CD4-positive, alpha-beta memory T cell (primary cell): ENCODE measurements around the gene AOPEP. TPM values are rescaled to one million over a fixed set of nuclear protein-coding genes. Genes with fewer than 3 reads are reported as not detected.

Experiments
- CTCF ChIA-PET: fragments of 350-600 bp; sonication (Branson Sonifier 250); formaldehyde crosslinking; loops from one replicate; lab custom pipeline; 2021; ENCODE audit warnings: inconsistent platforms; ENCODE audit not compliant: partially characterized antibody; lab: Charles Lee
- POLR2A ChIA-PET: fragments of 350-600 bp; sonication (Branson Sonifier 250); formaldehyde crosslinking; loops from one replicate; lab custom pipeline; 2021; ENCODE audit not compliant: partially characterized antibody; lab: Charles Lee
- DNase-seq, 5 donors: peaks; one replicate each; pipeline versions ENCODE4 v3.0.0 to v3.0.0-alpha.2; 2020 to 2022; ENCODE audit warnings: mixed read lengths in 1 of 5
- H3K27ac ChIP-seq: one replicate; pipeline ENCODE4 v1.7.0; 2013; ENCODE audit warnings: low read depth, low read length
- H3K27me3 ChIP-seq: 2 replicates; pipeline ENCODE4 v1.7.0; 2013; ENCODE audit warnings: mild to moderate bottlenecking, low read length, moderate library complexity; ENCODE audit not compliant: insufficient read depth
- H3K36me3 ChIP-seq: 2 replicates; pipeline ENCODE4 v1.7.0; 2013; ENCODE audit warnings: mild to moderate bottlenecking, low read length, moderate library complexity; ENCODE audit not compliant: insufficient read depth
- H3K4me1 ChIP-seq: 2 replicates; pipeline ENCODE4 v1.7.0; 2013; ENCODE audit warnings: mild to moderate bottlenecking, low read length, moderate library complexity; ENCODE audit not compliant: insufficient read depth
- H3K4me3 ChIP-seq, 2 donors: one replicate each; pipeline ENCODE4 v1.7.0; 2013; ENCODE audit warnings: low read length in 2 of 2, mild to moderate bottlenecking in 1 of 2
- H3K9me3 ChIP-seq, 2 donors: one replicate each; pipeline ENCODE4 v1.7.0; 2013; ENCODE audit warnings: low read length in 2 of 2, control low read depth in 1 of 2; ENCODE audit not compliant: control insufficient read depth in 1 of 2
- H3K27ac Mint-ChIP-seq, 7 donors: one replicate each; pipeline ENCODE4 v1.8.0; 2020 to 2021; ENCODE audit warnings: mixed read lengths in 7 of 7, mild to moderate bottlenecking in 6 of 7, inconsistent platforms in 3 of 7, moderate library complexity in 3 of 7
- H3K27me3 Mint-ChIP-seq, 2 donors: one replicate each; pipeline ENCODE4 v1.8.0; 2020 to 2021; ENCODE audit warnings: mixed read lengths in 2 of 2
- H3K36me3 Mint-ChIP-seq, 2 donors: one replicate each; pipeline ENCODE4 v1.8.0; 2020 to 2021; ENCODE audit warnings: mixed read lengths in 2 of 2, inconsistent platforms in 1 of 2, mild to moderate bottlenecking in 1 of 2
- H3K4me1 Mint-ChIP-seq, 4 donors: one replicate each; pipeline ENCODE4 v1.8.0; 2020 to 2021; ENCODE audit warnings: mixed read lengths in 4 of 4, mild to moderate bottlenecking in 1 of 4
- H3K4me3 Mint-ChIP-seq, 8 donors: one replicate each; pipeline ENCODE4 v1.8.0; 2020 to 2021; ENCODE audit warnings: mixed read lengths in 8 of 8, mild to moderate bottlenecking in 7 of 8, moderate library complexity in 6 of 8, inconsistent platforms in 3 of 8
- H3K9me3 Mint-ChIP-seq, 8 donors: one replicate each; pipeline ENCODE4 v1.8.0; 2020 to 2021; ENCODE audit warnings: mixed read lengths in 8 of 8, mild to moderate bottlenecking in 5 of 8, inconsistent platforms in 3 of 8, moderate library complexity in 1 of 8
- intact Hi-C: fragments of 100-400 bp; cut with micrococcal nuclease; formaldehyde crosslinking; loops from one replicate; pipeline ENCODE4 v1.15.1; 2023
- polyA plus RNA-seq, 2 donors: library from polyadenylated mRNA; unstranded; fragments of 300-500 nt; fragmentation: Illumina TruSeq; gene quantifications; one replicate each; pipeline ENCODE4 v1.2.3, GENCODE V29; 2021
- total RNA-seq, 2 experiments: library from RNA; stranded (reverse); gene quantifications; one replicate each; pipeline ENCODE4 v1.2.3, GENCODE V29; 2021

The AOPEP gene
- total and polyA plus RNA-seq, 4 experiments from 2014 or later = 3.1 to 11.7 (median 7.6) TPM

- H3K4me1 Mint-ChIP-seq = no peaks in the 10 kb centered on the region
- intact Hi-C loops = no loop called here
- no peaks in the 10 kb centered on the region for H3K27me3 ChIP-seq
- no peaks in the 10 kb centered on the region for H3K36me3 ChIP-seq
- no peak overlapping the region for H3K4me3 Mint-ChIP-seq
- H3K9me3 ChIP-seq = no peaks in the 10 kb centered on the region
- ChIA-PET POLR2A (no interaction called here), CTCF (interaction anchor here (1.5 kb wide), 1 partner anchor 443 kb away, joined by 3 read pairs; no protein-coding TSS in a partner anchor)
- no peak overlapping the region for H3K27ac ChIP-seq
- H3K4me1 ChIP-seq = no peaks in the 10 kb centered on the region
- H3K9me3 Mint-ChIP-seq = peaks cover 0 to 2% (median 0%) of the 10 kb centered on the region in 8 donors
- H3K4me3 ChIP-seq = no peak overlapping the region
- H3K36me3 Mint-ChIP-seq = peaks cover 0 to 6% of the 10 kb centered on the region in 2 donors
- DNase-seq = no peak
- H3K27me3 Mint-ChIP-seq = no peaks in the 10 kb centered on the region
- no peak overlapping the region for H3K27ac Mint-ChIP-seq
These were observed 385.2 kb downstream of the AOPEP start for GRCh38 chr9:95111716-95112115.

DNA sequence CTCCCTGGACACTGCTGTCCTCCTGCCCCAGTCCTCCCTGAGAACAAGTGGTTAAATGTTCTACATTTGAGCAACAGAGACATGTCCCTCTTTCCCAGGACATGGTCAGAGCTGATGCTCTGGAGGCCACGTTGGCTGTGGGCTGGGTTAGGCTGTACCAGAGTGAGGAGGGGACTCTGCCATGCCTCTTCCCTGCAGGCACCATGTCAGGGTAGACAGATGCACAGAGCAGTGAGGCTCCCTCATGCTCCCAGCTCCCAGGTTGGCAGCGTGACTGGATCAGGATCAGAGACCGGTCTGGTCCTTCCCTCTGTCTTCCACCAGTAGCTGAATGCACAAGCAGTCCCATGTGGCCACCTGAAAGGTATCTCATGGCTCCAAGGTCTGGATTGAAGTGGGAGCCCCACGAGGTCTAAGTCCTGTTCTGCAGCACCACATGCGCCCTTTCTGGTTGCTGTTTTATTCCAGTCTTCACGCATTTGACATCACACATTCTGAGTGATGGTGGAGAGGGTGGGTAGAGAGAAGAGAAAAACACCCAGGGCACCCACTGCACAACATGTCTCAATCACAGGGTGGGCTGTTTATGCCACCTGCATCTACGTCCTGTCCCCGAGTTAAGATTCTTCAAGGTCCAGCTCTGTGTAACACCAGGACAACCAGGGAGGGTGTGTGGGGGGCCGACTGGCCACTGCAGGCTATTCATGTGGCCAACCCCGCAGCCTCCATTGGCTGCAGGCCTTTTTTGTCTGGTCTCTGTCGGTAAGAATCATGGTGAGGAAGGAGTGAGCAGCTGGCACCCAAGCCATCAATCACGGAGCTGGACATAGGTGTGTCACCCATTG is 386.2 kb downstream of the AOPEP start:
- peaks cover 0 to 2% (median 0%) of the 10 kb centered on the region in 8 donors for H3K9me3 Mint-ChIP-seq
- H3K27me3 Mint-ChIP-seq = no peaks in the 10 kb centered on the region
- ChIA-PET POLR2A (no interaction called here), CTCF (interaction anchor here (1.5 kb wide), 1 partner anchor 444 kb away, joined by 3 read pairs; no protein-coding TSS in a partner anchor)
- Histone ChIP-seq H3K4me1 (no peaks in the 10 kb centered on the region), H3K9me3 (no peaks in the 10 kb centered on the region), H3K36me3 (no peaks in the 10 kb centered on the region), H3K27me3 (no peaks in the 10 kb centered on the region), H3K27ac (no peak overlapping the region), H3K4me3 (no peak overlapping the region)
- peaks cover 0 to 6% of the 10 kb centered on the region in 2 donors for H3K36me3 Mint-ChIP-seq
- H3K4me1 Mint-ChIP-seq = no peaks in the 10 kb centered on the region
- intact Hi-C loops = no loop called here
- no peak for DNase-seq
- H3K27ac Mint-ChIP-seq = peak overlapping the region in 2 of 7 donors; percentile 58 to 75
- H3K4me3 Mint-ChIP-seq = no peak overlapping the region

DNA sequence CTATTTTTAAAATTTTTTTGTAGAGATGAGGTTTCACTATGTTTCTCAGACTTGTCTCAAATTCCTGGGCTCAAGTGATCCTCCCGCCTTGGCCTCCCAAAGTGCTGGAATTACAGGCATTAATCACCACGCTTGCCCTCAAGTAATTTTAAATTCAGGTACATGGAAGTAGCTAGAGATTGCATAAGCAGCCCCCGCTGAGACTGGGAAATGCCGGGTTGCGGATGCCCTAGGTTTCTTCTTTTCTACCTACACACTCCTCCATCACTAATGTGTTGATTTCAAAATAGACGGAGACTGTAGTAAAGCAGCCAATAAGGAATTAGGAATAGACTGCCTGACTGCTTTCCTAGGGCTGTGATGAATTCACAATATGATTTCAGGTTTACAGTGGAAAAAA is 388.6 kb downstream of the AOPEP start:
- no peak for DNase-seq
- intact Hi-C loops = no loop called here
- CTCF ChIA-PET = interaction anchor here (5.7 kb wide), 1 partner anchor 14 kb away, joined by 55 read pairs; no protein-coding TSS in a partner anchor

DNA sequence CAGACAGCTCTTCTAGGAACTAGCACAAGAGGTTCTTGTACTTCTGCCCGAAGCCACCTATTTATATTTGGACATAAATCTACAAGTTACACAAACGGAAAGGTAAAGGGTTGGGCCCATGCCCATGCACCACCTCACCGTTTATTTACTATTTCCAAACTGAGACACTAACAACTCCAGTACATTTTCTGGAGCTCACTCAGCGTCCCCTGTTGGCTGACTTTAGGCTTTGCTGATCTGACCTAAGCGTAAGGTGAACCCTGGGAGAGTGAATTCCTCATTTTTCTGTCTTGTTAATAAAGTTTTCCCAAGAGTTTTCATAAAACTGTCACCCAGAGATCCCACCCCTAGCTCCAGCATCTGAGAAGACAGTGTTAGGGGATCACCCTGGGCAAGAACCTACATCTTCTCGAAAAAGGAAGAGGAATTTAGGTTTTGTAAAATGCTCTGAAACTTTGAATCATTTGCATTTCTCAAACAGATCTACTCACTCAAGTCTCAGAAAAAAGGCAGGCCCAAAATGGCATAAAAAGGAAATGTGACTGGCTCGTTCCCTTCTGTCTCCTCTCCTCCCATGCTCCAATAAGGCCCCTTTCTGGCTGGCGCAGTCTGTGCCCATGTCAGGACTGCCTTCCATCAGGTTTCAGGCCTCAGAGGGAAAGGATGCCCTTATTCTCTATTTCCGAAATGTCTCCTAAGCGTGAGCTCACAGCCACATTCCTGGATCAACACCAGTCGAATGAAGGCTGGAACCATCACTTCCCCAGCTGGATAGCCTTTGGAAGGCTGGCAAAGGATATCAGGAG is 389.7 kb downstream of the AOPEP start:
- Mint-ChIP-seq H3K27me3 (no peaks in the 10 kb centered on the region), H3K9me3 (peaks cover 0 to 2% (median 0%) of the 10 kb centered on the region in 8 donors), H3K4me1 (no peaks in the 10 kb centered on the region), H3K27ac (no peak overlapping the region), H3K36me3 (peaks cover 0 to 6% of the 10 kb centered on the region in 2 donors), H3K4me3 (no peak overlapping the region)
- ChIA-PET POLR2A (no interaction called here), CTCF (interaction anchor here (5.7 kb wide), 1 partner anchor 13 kb away, joined by 55 read pairs; no protein-coding TSS in a partner anchor)
- Histone ChIP-seq H3K4me3 (no peak overlapping the region), H3K9me3 (no peaks in the 10 kb centered on the region), H3K27me3 (no peaks in the 10 kb centered on the region), H3K36me3 (no peaks in the 10 kb centered on the region), H3K4me1 (no peaks in the 10 kb centered on the region), H3K27ac (no peak overlapping the region)
- intact Hi-C loops = no loop called here
- no peak for DNase-seq

More for the DNA sequence above, 388.6 kb downstream of the AOPEP start:
- H3K4me1 Mint-ChIP-seq = no peaks in the 10 kb centered on the region
- H3K36me3 ChIP-seq = no peaks in the 10 kb centered on the region
- H3K4me3 ChIP-seq = no peak overlapping the region
- POLR2A ChIA-PET = no interaction called here
- H3K9me3 ChIP-seq = no peaks in the 10 kb centered on the region
- H3K27ac Mint-ChIP-seq = no peak overlapping the region
- no peaks in the 10 kb centered on the region for H3K27me3 Mint-ChIP-seq
- no peak overlapping the region for H3K27ac ChIP-seq
- H3K4me3 Mint-ChIP-seq = no peak overlapping the region
- H3K27me3 ChIP-seq = no peaks in the 10 kb centered on the region
- peaks cover 0 to 2% (median 0%) of the 10 kb centered on the region in 8 donors for H3K9me3 Mint-ChIP-seq
- H3K4me1 ChIP-seq = no peaks in the 10 kb centered on the region
- H3K36me3 Mint-ChIP-seq = peaks cover 0 to 6% of the 10 kb centered on the region in 2 donors

- peaks cover 0 to 6% of the 10 kb centered on the region in 2 donors for H3K36me3 Mint-ChIP-seq
- intact Hi-C loops = no loop called here
These were observed 390.3 kb downstream of the AOPEP start for GRCh38 chr9:95116808-95117204.

DNA sequence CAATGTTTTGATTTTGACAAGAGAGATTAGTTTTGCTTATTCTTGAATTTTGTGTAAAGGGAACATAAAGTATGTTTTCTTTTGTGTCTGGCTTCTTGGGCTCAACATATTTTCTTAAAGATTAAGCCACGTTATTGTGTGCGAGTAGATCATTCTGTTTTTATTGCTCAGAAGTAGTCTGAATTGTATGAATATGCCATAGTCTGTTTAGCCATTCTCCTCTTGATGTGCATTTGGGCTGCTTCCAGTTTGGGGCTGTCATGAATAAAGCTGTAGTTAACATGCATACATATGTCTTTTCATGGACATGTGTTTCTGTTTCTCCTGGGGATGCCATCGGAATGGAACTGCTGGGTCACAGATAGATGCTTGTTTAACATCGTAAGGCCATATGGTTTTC is 392.1 kb downstream of the AOPEP start:
- H3K9me3 ChIP-seq = no peaks in the 10 kb centered on the region
- Mint-ChIP-seq H3K9me3 (no peaks in the 10 kb centered on the region), H3K4me3 (no peak overlapping the region), H3K27me3 (no peaks in the 10 kb centered on the region), H3K4me1 (no peaks in the 10 kb centered on the region), H3K36me3 (no peaks in the 10 kb centered on the region), H3K27ac (no peak overlapping the region)
- no peak overlapping the region for H3K4me3 ChIP-seq
- no peak for DNase-seq
- CTCF ChIA-PET = interaction anchor here (5.7 kb wide), 1 partner anchor 10 kb away, joined by 55 read pairs; no protein-coding TSS in a partner anchor
- H3K36me3 ChIP-seq = no peaks in the 10 kb centered on the region
- POLR2A ChIA-PET = no interaction called here
- intact Hi-C loops = no loop called here
- no peak overlapping the region for H3K27ac ChIP-seq
- H3K4me1 ChIP-seq = no peaks in the 10 kb centered on the region
- H3K27me3 ChIP-seq = no peaks in the 10 kb centered on the region

More at GRCh38 chr9:95116808-95117204, 390.3 kb downstream of the AOPEP start:
- H3K27me3 Mint-ChIP-seq = no peaks in the 10 kb centered on the region
- H3K4me3 Mint-ChIP-seq = no peak overlapping the region
- H3K4me1 ChIP-seq = no peaks in the 10 kb centered on the region
- no peak overlapping the region for H3K27ac Mint-ChIP-seq
- no peaks in the 10 kb centered on the region for H3K36me3 ChIP-seq
- DNase-seq = no peak
- H3K27ac ChIP-seq = no peak overlapping the region
- ChIA-PET CTCF (interaction anchor here (5.7 kb wide), 1 partner anchor 12 kb away, joined by 55 read pairs; no protein-coding TSS in a partner anchor), POLR2A (no interaction called here)
- H3K4me3 ChIP-seq = no peak overlapping the region
- H3K27me3 ChIP-seq = no peaks in the 10 kb centered on the region
- H3K9me3 Mint-ChIP-seq = peaks cover 0 to under 1% (median 0%) of the 10 kb centered on the region in 8 donors
- H3K4me1 Mint-ChIP-seq = no peaks in the 10 kb centered on the region
- no peaks in the 10 kb centered on the region for H3K9me3 ChIP-seq
